Dermis microvascular lymphatic vessel endothelial cell (primary cell): ENCODE measurements around the gene ARHGEF7. TPM values are rescaled to one million over a fixed set of nuclear protein-coding genes. Genes with fewer than 3 reads are reported as not detected.
"Not testable (repeated sequence)": the region's sequence is repeated elsewhere in the genome, so short reads cannot be mapped to it uniquely, and the experiment has no call there.

Experiments
- DNase-seq, 2 donors: peaks; one replicate each; pipeline versions ENCODE4 v3.0.0 to v3.0.0-alpha.2; 2010; ENCODE audit warnings: low read depth in 2 of 2
- total RNA-seq: library from RNA; depleted of rRNA; stranded (reverse); fragments of >200 nt; gene quantifications from 2 replicates; pipeline ENCODE4 v1.2.1, GENCODE V29; 2014

Gene ARHGEF7
- total RNA-seq, 1 donor from 2014 or later = 250 TPM

DNA sequence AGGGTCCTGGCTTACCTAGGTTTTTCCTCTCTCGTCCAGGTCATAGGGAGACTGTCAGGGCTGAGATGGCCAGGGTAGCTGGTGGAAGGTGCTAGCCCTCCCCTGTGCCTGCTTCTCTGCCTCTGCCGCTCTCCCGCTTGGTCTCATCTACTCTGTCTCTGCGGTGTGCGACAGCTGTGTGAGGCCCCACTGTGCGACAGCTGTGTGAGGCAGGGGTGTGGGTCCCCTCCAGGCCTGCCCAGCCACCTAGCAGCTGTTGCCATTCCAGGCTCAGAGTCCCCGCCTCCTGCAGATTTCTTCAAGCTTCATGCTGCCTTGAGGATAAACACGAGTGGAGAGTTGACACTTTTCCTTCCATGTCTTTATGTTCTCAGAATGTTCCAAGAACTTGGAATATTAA is 53.0 kb downstream of the ARHGEF7 start:
- DNase-seq = no peak

DNA sequence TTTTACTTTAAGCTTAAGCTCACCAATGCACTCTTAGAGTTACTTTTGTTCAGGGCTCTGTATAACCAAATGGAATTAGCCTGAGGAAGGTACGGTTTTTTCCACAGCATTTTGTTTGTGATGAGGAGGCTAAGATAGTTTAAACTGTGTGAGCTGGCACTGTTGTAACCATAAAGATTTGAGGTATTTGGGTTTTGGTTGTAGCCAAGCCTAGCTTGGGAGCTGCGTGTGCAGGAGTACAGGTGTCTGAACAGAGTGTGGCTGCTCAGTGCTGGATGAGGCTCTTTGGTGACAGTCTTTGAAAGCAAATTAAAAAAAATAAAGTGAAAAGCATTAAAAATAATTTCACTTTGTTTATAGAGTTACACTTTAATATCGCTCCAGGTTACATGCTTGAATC is 56.0 kb downstream of the ARHGEF7 start:
- no peak for DNase-seq

DNA sequence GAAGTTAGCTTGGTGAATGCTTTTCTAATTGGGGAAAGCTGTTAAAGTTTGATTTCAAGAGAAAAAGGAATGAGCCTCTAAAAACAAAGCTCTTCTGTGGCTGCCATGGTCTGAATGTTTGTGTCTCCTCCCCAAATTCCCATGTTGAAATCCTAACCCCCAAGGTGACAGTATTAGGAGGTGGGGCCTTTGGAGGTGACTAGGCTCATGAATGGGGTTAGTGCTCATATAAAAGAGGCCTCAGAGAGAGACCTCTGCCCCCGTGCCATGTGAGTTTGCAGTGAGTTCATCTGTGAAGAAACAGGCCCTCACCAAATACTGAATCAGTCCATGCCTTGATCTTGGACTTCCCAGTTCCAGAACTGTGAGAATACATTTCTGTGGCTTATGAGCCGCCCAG is 56.5 kb downstream of the ARHGEF7 start:
- DNase-seq = no peak

DNA sequence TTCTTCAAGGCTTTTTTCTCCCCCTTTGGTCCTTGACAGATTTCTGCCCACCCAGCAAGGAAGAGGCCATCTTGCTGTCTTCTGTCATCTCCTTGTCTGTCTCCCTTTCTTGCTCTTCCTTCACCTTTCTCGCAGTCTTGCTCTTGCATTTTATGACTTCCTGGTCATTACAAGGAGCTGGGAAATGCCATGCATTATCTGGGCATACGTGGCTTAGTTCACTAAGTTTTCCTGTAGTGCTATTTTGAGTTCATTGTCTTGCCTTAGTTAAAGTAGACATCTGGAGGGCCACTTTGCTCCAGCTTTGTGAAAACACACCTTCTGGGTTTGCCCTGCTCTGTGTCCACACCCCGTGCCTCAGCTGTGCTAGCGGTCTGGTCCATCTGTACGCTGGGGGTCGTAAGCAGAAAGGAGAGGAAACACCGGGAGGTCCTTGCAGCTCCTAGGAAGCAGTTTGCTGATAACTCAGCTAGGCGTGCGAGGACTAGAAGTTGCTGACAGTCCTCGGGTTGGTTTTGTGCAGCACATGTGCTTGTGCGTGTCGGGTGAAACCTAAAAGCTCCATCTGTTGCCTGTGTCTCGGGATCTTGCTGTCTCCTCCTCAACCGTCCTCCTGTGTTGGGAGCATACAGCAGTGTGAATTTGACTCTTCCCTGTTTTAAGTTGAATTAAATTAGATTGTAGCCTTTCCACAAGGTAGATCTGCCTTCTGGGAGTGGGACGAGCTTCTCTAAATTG is 59.4 kb downstream of the ARHGEF7 start:
- no peak for DNase-seq

DNA sequence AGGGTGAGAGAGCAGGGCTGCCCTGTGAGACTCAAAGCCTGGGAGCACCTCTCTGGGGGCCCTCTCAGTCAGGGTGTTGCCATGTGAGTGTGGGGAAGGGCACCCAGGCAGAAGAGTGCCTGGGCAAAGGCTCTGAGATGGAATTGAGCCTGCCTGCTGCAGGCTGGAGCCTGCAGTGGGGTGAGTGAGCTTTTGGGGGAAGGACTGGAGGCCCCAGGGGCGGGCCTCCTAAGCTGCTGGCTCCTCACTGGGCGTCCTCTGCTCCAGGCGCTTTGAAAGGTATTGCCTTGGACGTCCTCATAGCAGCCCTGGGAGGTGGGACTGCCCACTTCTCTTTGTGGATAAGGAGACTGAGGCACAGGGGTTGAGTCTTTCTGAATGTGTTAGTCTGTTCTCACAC is 60.3 kb downstream of the ARHGEF7 start:
- DNase-seq = no peak

DNA sequence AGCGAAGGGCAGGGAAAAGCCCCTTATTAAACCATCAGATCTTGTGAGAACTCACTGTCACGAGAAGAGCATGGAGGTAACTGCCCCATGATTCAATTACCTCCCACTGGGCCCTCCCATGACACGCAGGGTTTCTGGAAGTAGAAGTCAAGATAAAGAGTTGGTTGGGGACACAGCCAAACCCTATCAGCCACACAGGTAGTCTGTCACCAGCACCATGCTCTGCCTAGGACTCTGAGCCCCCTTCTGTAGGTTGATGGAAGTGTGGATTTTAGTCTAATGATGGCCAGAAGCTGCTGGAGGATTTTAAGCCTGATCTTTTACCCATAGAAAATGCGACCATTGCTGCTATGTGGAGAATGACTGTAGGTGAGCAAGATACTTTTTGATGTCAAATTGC is 60.8 kb downstream of the ARHGEF7 start:
- no peak for DNase-seq

DNA sequence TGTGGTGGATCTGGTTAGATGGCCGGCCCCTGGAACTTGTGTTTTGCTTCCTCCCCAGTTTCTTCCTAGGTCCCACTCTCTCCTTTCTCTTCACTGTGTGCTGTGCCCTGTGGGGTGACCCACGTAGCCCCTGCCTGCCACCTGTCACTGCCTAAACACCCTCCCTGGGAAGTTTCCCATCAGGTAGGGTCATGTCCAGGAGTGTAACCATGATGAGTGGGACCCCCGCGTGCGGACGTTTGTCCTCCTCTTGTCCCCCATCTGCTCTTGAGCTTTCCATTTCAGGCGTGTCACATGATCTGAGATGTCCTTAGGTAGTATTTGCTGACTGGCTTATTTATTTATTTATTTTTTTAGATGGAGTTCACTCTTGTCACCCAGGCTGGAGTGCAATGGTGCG is 61.3 kb downstream of the ARHGEF7 start:
- DNase-seq = no peak

DNA sequence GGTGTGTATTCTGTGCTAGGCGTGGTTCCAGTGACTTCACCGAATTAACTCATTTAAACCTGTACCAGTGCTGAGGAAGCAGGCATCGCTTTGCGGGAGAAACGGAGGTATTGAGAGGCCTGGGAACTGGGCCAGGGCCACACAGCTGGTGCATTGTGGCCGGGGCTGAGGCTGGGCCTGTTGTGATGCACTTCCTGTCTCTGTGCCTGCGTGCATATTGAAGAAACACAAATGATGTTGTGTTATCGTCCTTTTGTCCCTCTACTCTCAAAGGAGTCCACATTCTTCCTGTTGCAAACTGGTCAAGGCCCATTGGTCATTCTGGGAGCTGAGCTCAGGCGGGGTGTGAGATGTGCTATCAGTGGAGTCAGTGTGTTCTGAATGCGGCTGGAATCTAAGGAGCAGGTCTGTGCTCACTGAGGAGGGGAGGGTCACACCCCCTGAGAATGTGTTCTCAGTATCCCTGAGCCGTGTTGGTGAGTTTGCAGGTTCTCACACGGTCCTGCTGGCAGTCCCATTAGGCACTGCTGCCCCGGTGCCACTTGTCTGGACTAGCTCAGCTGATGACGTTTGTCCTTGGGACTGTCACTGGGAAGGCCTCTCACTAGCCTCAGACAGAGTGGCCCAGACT is 62.1 kb downstream of the ARHGEF7 start:
- DNase-seq = peak; percentile 86 to 99

DNA sequence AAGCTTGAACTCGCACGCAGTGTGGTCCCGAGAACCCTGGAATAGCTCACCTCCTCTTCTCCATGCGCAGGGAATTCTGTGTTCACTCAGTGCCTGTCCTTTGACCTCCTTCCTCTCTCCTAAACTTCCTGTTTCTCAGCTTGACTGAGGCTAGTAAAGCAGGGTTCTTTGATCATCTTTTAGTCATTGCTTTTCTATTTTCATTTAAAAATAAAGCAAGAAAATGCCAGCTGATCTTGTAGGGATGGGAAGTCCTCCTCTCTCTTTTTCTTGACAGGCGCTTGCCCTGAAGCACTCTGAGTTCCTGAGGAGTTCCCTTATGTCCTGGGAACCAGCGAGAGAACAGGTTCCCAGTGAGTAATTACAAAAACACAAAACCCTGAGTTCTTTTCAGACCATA is 62.8 kb downstream of the ARHGEF7 start:
- DNase-seq = peak; percentile 39 to 95

DNA sequence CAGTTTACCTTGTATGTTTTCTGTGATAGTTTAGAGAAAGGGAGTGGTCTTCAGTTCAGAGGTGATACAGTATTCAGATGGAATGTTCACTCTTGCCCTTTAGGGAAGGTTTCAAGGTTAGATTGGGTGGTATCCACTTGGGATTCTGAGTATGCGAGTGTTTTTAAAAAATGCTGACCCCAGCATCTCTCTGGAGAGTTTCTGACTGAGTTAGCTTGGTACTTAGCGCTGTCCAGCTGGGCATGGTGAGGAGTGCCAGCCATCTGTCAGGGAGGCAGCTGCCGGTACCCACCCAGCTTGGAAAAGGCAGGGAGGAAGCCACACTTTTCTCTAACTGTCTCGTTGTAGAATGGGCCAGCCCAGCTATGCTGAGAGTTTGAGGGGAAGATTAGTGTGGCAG is 63.3 kb downstream of the ARHGEF7 start:
- DNase-seq = peak in 1 of 2 donors; percentile 37

DNA sequence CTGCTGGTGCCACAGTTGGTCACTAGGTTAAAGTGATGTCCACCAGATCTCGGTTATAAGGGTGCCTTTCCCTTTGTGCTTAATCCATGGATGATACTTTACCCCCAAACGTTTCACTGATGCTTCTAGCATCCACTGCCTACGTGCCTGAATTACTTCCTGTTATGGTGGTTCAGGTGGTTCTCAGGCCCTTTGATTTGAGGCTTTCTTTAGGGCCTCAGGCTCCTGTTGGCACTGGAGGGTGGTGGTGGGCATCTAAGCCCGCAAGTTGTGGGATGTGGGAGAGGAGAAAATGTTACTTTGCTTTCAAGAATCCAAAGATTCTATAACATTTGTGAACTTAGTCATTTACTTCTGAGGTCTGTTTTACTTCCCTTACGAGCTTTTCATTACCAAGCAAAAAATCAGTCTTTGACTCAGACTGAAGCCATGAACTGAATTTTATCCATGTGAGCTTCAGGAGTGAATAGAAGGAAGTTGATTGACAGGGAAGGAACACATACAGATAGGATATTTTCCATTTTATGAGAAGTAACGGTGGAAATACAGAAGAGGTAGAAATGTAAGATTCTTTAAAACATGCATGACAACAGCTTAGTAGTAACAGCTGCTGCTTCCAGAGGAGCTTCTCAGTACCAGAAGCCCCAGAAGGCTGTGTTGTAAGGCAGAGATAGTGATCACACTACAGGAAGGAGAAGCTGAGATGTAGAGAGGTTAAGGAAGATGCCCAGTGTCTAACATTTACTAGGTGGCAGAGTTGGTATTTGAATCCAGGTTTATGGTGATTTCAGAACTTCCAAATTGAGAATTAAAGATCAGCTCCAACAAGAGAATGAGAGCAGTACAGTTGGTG is 65.0 kb downstream of the ARHGEF7 start:
- DNase-seq = no peak

DNA sequence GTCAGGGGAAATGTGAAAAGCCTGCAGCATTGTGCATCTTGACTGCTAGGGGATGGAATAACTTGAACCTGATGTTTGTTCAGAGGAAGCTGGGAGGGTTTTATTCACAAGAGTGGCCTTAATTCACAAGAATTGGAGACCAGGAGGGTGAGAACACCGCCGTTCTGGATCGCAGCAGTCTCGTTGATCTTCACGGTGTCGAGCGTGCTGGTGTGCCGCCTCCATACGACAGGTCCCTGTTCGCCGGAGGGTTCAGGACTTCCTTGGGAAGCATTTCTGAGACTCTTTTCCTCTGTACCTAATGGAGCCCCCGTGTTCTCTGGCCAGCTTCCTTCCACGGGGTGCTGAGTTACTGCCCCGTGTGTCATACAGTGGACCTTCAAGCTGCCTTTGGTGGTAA is 66.9 kb downstream of the ARHGEF7 start:
- DNase-seq = no peak

DNA sequence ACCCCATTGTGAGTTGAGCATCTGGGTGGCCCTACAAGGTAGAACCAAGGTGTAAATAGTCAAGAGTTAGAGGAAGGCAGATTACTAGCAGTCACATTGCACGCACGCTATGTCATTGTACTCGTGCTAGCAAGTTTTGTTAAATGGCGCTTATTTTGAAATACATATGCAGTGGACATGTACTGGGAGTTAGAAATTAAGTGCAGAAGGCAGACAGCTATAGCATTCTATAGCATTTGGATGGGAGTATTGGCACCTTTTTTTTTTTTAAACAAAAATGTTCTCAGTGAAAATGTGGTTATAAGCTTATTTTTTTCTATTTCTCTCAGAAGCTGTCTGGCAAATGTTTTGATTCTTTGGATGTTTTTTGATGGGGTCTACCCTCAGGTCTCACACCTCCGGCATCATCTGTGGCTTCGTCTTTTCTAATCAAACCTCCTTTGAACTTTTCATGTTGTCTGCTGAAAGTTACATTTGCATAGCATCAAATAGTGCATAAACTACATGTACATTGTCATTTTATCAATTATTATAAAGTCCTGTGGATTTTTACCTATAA is 68.1 kb downstream of the ARHGEF7 start:
- no peak for DNase-seq

DNA sequence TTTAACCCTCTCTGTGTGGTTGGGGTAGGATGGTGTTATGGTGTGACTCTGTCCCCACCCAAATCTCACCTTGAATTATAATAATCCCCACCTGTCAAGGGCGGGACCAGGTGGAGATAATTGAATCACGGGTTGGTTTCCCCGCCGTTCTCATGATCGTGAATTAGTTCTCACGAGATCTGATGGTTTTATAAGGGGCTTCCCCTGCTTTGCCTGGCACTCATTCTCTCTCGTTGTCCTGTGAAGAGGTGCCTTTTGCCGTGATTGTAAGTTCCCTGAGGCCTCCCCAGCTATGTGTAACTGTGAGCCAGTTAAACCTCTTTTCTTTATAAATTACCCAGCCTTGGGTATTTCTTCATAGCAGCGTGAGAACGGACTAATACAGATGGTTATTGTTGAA is 68.8 kb downstream of the ARHGEF7 start:
- no peak for DNase-seq

DNA sequence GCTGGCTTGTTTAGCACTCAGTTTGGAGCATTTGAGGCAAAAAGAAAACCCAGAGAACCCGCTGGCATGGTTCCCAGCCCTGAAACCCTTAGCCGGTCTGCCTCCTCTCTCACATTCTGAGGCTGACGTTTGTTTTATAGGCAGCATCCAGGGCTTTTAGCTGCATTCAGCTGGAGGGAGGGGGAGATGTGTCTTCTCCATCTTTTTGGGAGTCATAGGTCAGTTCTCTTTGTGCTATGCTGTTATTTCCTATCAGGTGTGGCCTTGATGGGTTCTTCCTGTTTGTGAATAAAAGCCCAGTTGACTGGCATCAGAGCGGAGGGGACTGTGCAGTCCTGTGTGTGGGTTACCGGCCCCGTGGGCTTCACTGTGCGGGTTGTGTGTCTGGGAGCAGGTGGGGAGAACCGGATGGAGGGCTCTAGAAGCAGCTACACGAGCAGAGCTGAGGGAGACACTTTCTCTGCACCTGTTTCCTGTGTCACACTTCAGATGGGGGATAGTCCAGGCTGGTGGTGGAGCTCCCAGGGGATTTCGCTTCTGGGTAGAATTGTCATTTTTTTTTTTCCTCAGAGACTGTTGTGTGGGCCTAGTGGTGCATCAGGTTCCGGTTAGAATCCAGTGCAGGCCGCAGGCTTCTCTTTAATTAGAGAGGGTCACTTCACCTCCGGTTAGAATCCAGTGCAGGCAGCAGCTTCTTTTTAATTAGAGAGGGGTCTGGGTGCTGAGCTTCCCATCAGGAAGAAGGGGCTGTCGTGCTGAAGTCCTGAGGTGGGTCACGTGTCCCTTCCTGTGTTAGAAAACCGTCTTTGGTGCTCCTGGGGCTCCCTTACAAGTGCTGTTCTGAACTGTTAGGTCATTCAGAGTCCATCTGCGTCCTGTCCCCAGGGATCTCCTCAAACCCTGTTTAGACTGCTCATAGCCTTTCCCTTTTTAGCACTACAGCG is 69.6 kb downstream of the ARHGEF7 start:
- DNase-seq = peak in 1 of 2 donors; percentile 39

DNA sequence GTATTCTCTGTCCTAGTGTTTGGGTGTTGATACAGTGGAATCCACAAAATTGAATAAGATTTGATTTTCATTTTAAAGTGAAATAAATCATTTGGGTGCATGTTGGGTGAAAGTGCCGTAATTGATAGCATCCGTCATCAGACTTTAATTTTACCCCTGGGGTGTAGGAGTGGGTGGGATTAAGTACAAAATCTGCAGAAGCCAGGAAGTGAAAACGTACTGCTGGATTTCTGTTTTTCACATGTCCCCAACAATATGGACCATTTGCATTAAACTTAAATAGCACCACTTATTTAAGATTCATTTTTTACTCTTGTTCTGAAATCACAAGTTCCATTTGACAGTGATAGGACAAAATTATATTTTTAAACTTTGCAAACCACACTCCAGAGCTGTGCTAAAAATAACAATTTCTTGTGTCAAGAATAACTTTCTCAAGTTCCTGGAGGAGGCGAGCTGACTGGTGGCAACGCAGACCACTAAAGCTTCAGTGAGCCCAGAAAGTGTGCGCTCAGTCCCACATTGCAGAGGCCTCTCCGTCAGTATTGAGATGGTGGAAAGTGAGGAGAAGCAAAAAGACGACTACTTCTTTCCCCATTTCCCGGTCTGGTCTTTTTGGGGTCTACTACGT is 71.3 kb downstream of the ARHGEF7 start:
- DNase-seq = no peak

DNA sequence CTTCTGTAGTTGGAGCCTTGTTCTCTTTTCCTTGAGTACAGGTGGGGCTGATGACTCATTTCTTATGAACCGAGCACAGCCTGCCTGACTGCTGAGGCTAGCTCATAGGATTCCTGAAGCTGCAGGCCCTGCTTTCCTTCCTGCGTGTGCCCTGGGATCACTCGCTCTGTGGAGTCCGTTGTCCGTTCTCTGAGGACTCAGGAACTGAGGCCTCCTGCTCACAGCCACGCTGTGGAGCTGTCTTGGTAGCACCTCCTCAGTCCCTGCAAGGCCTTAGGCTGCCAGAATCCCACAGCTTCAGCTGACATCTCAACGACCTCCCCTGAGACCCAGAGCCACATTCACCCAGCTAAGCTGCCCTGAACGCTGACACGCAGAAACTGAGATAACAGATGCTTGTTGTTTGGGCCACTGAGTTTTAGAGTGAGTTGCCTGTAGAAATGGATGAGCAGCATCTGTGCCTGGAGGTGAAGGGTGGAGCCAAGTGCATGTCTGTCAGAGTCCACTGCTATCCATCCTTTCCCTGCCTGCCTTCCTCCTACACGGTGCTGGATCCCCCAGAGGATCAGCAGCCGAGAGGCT is 72.9 kb downstream of the ARHGEF7 start:
- DNase-seq = peak in 1 of 2 donors; percentile 79

DNA sequence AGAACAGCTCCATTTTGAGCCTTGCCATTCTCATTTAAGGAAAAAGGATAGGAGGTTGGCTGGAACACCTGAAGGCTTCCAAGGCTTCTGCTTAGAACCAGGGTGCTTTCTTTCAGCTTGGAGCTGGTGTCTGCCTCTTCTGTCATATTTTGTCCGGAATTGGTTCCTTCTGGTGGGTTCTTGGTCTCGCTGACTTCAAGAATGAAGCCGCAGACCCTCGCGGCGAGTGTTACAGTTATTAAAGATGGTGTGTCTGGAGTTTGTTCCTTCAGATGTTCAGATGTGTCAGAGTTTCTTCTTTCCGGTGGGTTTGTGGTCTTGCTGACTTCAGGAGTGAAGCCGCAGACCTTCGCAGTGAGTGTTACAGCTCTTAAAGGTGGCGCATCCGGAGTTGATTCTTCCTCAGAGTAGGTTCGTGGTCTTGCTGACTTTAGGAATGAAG is 74.0 kb downstream of the ARHGEF7 start:
- DNase-seq = not testable (repeated sequence)

DNA sequence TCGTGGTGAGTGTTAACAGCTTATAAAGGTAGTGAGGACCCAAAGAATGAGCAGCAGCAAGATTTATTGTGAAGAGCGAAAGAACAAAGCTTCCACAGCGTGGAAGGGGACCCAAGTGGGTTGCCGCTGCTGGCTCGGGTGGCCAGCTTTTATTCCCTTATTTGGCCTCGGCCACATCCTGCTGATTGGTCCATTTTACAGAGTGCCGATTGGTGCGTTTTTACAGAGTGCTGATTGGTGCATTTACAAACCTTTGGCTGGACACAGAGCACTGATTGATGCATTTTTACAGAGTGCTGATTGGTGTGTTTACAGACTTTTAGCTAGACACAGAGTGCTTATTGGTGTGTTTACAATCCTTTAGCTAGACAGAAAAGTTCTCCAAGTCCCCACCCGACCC is 74.4 kb downstream of the ARHGEF7 start:
- DNase-seq = not testable (repeated sequence)

DNA sequence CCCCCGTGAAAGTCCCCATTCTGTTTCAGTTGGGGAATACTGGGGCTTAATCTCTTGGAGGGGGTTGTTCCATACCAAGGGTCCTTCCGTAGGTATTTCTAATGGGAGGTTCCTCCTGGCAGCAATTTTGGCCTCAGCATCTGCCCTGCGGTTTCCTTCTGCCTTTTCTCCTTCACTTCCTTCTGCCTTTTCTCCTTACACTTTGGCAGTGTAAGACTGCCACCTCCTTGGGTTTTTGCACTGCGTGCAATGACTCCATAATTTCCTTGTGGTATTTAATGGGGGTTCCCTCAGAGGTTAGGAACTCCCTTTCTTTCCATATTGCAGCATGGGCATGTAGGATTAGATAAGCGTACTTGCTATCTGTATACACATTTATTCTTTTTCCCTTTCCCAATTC is 78.1 kb downstream of the ARHGEF7 start:
- DNase-seq = not testable (repeated sequence)
